Panc1 (cell line): Measurements from ENCODE around the gene DIP2C. TPM values are rescaled to one million over a fixed set of nuclear protein-coding genes. Genes with fewer than 3 reads are reported as not detected.

ENCODE experiments used
- ATAC-seq: fragments of 200-7000 bp; cut with Tn5 transposase; 2 replicates; pipeline ENCODE4 v1.9.1; 2020; ENCODE audit warnings: mild to moderate bottlenecking, moderate library complexity
- BruUV-seq: library from RNA; stranded (reverse); fragments of 400-500 nt; replicated peaks from 2 replicates; lab custom pipeline; 2021; lab: Mats Ljungman, UMichigan
- CTCF ChIA-PET: fragments of 300-600 bp; sonication (Branson Sonifier 250); formaldehyde crosslinking; loops from one replicate; lab custom pipeline; 2022; ENCODE audit warnings: antibody characterized with exemption; lab: Charles Lee
- POLR2A ChIA-PET: fragments of 300-600 bp; sonication (Branson Sonifier 250); formaldehyde crosslinking; loops from one replicate; lab custom pipeline; 2022; ENCODE audit warnings: antibody characterized with exemption; lab: Charles Lee
- DNase-seq: peaks from one replicate; pipeline ENCODE4 v3.0.0-alpha.2; 2010; ENCODE audit warnings: low read depth, low spot score
- H3K27ac ChIP-seq: 2 replicates; pipeline ENCODE4 v1.5.1; 2011; ENCODE audit warnings: mild to moderate bottlenecking, low read length, inconsistent platforms
- H3K27me3 ChIP-seq: fragments of 200-500 bp; sonication (Bioruptor generic); 2 replicates; pipeline ENCODE4 v1.6.0; 2014; ENCODE audit warnings: low read length, inconsistent platforms; ENCODE audit not compliant: control insufficient read depth, insufficient read depth
- H3K36me3 ChIP-seq: fragments of 200-500 bp; sonication (Bioruptor generic); 2 replicates; pipeline ENCODE4 v1.5.1; 2014; ENCODE audit warnings: inconsistent platforms, mild to moderate bottlenecking, low read length, moderate library complexity; ENCODE audit not compliant: control insufficient read depth, insufficient read depth
- H3K4me1 ChIP-seq: 2 replicates; pipeline ENCODE4 v1.5.1; 2011; ENCODE audit warnings: inconsistent platforms, mild to moderate bottlenecking, low read length, moderate library complexity; ENCODE audit not compliant: control insufficient read depth, insufficient read depth
- H3K4me3 ChIP-seq, 2 experiments: 2 replicates each; pipeline ENCODE4 v1.5.1; 2011 to 2012; ENCODE audit warnings: low read depth in 2 of 2, low read length in 2 of 2, mild to moderate bottlenecking in 2 of 2, inconsistent platforms in 1 of 2, moderate library complexity in 1 of 2
- H3K9me3 ChIP-seq: fragments of 200-500 bp; sonication (Bioruptor generic); 2 replicates; pipeline ENCODE4 v1.5.1; 2014; ENCODE audit warnings: low read depth, mild to moderate bottlenecking, inconsistent platforms, low read length, moderate library complexity; ENCODE audit not compliant: control insufficient read depth, insufficient read depth
- CTCF ChIP-seq: fragments of 450-650 bp; IDR thresholded peaks from 2 replicates; pipeline ENCODE4 v1.5.1; 2017; ENCODE audit warnings: mild to moderate bottlenecking
- POLR2AphosphoS5 ChIP-seq: IDR thresholded peaks from 2 replicates; pipeline ENCODE4 v1.6.1; 2012; ENCODE audit warnings: mild to moderate bottlenecking, low read depth, low read length, moderate library complexity
- REST ChIP-seq, 2 experiments: IDR thresholded peaks; 2 replicates each; pipeline ENCODE4 v1.6.1; 2011 to 2012; ENCODE audit warnings: low read depth in 2 of 2, control low read depth in 1 of 2, low read length in 1 of 2, mild to moderate bottlenecking in 1 of 2, moderate library complexity in 1 of 2; ENCODE audit not compliant: insufficient read depth in 1 of 2
- SIN3A ChIP-seq: IDR thresholded peaks from 2 replicates; pipeline ENCODE4 v1.6.1; 2012; ENCODE audit warnings: low read depth, mild to moderate bottlenecking, low read length, moderate library complexity, borderline replicate concordance; ENCODE audit not compliant: insufficient read depth
- TCF7L2 ChIP-seq: IDR thresholded peaks from 2 replicates; pipeline ENCODE4 v1.6.1; 2011; ENCODE audit warnings: mild to moderate bottlenecking, low read depth, low read length, inconsistent platforms
- in situ Hi-C: cut with HindIII; loops from 2 replicates; pipeline ENCODE4 v1.10.0; 2016; ENCODE audit warnings: low sequenced_read_pairs, low pct_unique_long_range_greater_than_20kb
- intact Hi-C: fragments of 100-400 bp; cut with micrococcal nuclease; formaldehyde crosslinking; loops from one replicate; pipeline ENCODE4 v1.10.0; 2022; ENCODE audit not compliant: unreplicated experiment
- total RNA-seq: library from RNA; stranded (reverse); gene quantifications from one replicate; pipeline ENCODE4 v1.2.1, GENCODE V29; 2021; ENCODE audit not compliant: unreplicated experiment

DIP2C gene
- total RNA-seq, 1 experiment from 2014 or later: 13.2 TPM

GRCh38 chr10:688312-689120 is 952 bp downstream of the DIP2C start:
- Histone ChIP-seq H3K27me3 (no peaks in the 10 kb centered on the region), H3K27ac (peak overlapping the region; percentile 73), H3K4me1 (peaks cover 17% of the 10 kb centered on the region), H3K4me3 (peak overlapping the region; percentile 66 to 71), H3K36me3 (no peaks in the 10 kb centered on the region), H3K9me3 (no peaks in the 10 kb centered on the region)
- DNase-seq: no peak
- intact Hi-C loops (no loop called here), in situ Hi-C loops (no loop called here)
- POLR2A ChIA-PET: no interaction called here
- no TSS peak for BruUV-seq
- ATAC-seq: peak; percentile 54
- no peak for TF ChIP-seq CTCF
- TF ChIP-seq SIN3A: no peak; the same call in 1 of the 2 replicates
- no peak for TF ChIP-seq TCF7L2
- no peak for TF ChIP-seq POLR2AphosphoS5
- no peak for TF ChIP-seq REST (IDR thresholded peaks at IDR 0.05; ENCODE audit: insufficient read depth in 1 of 2, low read depth in 2 of 2, low read length in 1 of 2)
- CTCF ChIA-PET: interaction anchor here (1.2 kb wide), 1 partner anchor 100 kb away, joined by 3 read pairs; no protein-coding TSS in a partner anchor

GRCh38 chr10:687583-688311 is 1.7 kb downstream of the DIP2C start:
- POLR2A ChIA-PET: no interaction called here
- BruUV-seq: no TSS peak

More at GRCh38 chr10:687583-688311, 1.7 kb downstream of the DIP2C start:
- Histone ChIP-seq H3K4me3 (peak overlapping the region; percentile 66 to 71), H3K9me3 (no peaks in the 10 kb centered on the region), H3K4me1 (peaks cover 14% of the 10 kb centered on the region), H3K36me3 (no peaks in the 10 kb centered on the region), H3K27ac (0 out of 2 replicates have a peak overlapping the region, but pooled peaks have one; percentile 23), H3K27me3 (no peaks in the 10 kb centered on the region)
- intact Hi-C loops (no loop called here), in situ Hi-C loops (no loop called here)
- TF ChIP-seq REST (IDR thresholded peaks at IDR 0.05; ENCODE audit: insufficient read depth in 1 of 2, low read depth in 2 of 2, low read length in 1 of 2) (no peak), SIN3A (no peak), CTCF (no peak), POLR2AphosphoS5 (no peak), TCF7L2 (no peak)
- CTCF ChIA-PET: interaction anchor here (1.2 kb wide), 1 partner anchor 101 kb away, joined by 3 read pairs; no protein-coding TSS in a partner anchor
- DNase-seq: no peak
- ATAC-seq: no peak
